NB4 (cell line): ENCODE measurements around the gene BTBD16.

Experiments used
- CTCF ChIP-seq: IDR thresholded peaks from one replicate; pipeline ENCODE4 v1.5.1; 2012; ENCODE audit warnings: low read depth, low read length
- MAX ChIP-seq: IDR thresholded peaks from 2 replicates; pipeline ENCODE4 v1.6.1; 2011; ENCODE audit warnings: low read depth, low read length
- POLR2A ChIP-seq: IDR thresholded peaks from 2 replicates; pipeline ENCODE4 v1.6.1; 2011; ENCODE audit warnings: mild to moderate bottlenecking; ENCODE audit not compliant: insufficient read length; ENCODE audit errors: extremely low read depth

DNA sequence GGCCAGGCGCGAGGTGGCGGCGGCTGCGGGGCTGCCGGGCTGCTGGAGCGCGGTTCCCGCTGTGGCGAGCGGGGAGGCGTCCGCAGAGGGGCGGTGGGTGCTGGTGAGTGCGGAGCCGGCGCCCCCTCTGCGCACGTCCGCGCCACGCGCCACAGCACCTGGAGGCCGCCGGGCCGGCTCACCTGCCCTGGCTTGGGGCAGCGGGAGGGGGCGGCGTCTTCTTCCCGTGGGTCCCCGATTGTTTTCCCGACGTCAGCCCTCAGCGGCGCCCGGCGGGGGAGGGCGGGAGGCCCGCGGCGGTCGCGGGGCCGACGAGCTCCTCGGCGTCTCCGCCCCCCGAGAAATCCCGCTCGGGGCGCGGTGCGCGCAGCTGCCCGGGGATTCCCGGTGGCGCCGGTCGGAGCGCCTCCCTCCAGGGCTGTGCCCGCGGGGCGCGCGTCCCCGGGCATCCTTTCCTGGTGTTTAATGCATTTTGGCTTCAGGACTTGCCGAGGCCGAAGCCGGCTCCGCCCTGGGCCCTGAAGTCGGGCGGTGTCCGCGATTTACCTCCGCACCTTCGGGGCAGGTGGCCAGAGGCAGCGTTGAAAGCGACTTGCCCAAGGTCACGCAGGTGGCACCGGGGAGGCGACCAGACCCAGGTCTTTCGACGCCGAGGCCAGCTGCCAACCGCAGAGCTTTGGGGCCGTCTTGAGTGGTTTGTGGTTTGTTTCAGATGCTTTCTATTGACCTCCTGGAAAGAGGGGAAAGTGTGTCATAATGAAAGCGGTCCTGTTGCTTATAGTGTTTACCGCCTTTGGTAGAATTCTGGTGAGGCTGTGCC, 104.0 kb downstream of the BTBD16 start:
- TF ChIP-seq POLR2A (no peak), CTCF (no peak), MAX (no peak)
